Prostate gland (tissue), 2 donors: ENCODE results near the gene CDK5RAP2. TPM values are rescaled to one million over a fixed set of nuclear protein-coding genes. Genes with fewer than 3 reads are reported as not detected.

Experiments
- DNase-seq: peaks from one replicate; pipeline ENCODE4 v3.0.0-alpha.2; 2019; ENCODE audit warnings: low spot score
- H3K27ac ChIP-seq, 2 donors: fragments of 200-600 bp; sonication (generic); 2 replicates each; pipeline ENCODE4 v1.5.1; 2017 to 2019
- H3K27me3 ChIP-seq: fragments of 200-600 bp; sonication (generic); replicated peaks from 2 replicates; pipeline ENCODE4 v1.5.1; 2019; ENCODE audit not compliant: insufficient read depth
- H3K36me3 ChIP-seq, 2 donors: fragments of 200-600 bp; sonication (generic); 1 replicate in 1 of 2; 2 replicates in 1 of 2; pipeline versions ENCODE4 v1.5.1 to v1.8.1; 2017 to 2019
- H3K4me1 ChIP-seq: fragments of 200-600 bp; sonication (generic); replicated peaks from 2 replicates; pipeline ENCODE4 v1.5.1; 2019
- H3K4me3 ChIP-seq, 2 donors: fragments of 200-600 bp; sonication (generic); 2 replicates each; pipeline ENCODE4 v1.5.1; 2017 to 2019
- H3K9me3 ChIP-seq: fragments of 200-600 bp; sonication (generic); 2 replicates; pipeline ENCODE4 v1.5.1; 2017
- CTCF ChIP-seq, 4 experiments: fragments of 200-600 bp in 2 of 4; fragments of 450-650 bp in 2 of 4; sonication (generic) in 2 of 4; IDR thresholded peaks; 1 replicate in 3 of 4; 2 replicates in 1 of 4; pipeline ENCODE4 v1.5.1; 2016 to 2019; ENCODE audit warnings: antibody characterized with exemption in 4 of 4, mild to moderate bottlenecking in 2 of 4, moderate library complexity in 2 of 4
- POLR2A ChIP-seq: fragments of 450-650 bp; IDR thresholded peaks from one replicate; pipeline ENCODE4 v1.6.1; 2016; ENCODE audit warnings: antibody characterized with exemption, mild to moderate bottlenecking
- POLR2AphosphoS5 ChIP-seq: sonication (generic); formaldehyde crosslinking; IDR thresholded peaks from one replicate; pipeline ENCODE4 v1.6.1; 2017; ENCODE audit warnings: antibody characterized with exemption
- WGBS: methylation state at CpG from one replicate; pipeline ENCODE4 v1.1.5; 2018; 5-methylcytosine and 5-hydroxymethylcytosine counted together
- intact Hi-C: fragments of 100-400 bp; cut with DNase I; formaldehyde crosslinking; loops from one replicate; pipeline ENCODE4 v1.14.2; 2022
- total RNA-seq, 2 donors: library from RNA; depleted of rRNA; stranded (reverse); fragments of >200 nt; gene quantifications; one replicate each; pipeline ENCODE4 v1.1.0, GENCODE V29; 2016

Gene CDK5RAP2
- total RNA-seq, 2 donors from 2014 or later = 48.6 to 54.1 TPM

DNA sequence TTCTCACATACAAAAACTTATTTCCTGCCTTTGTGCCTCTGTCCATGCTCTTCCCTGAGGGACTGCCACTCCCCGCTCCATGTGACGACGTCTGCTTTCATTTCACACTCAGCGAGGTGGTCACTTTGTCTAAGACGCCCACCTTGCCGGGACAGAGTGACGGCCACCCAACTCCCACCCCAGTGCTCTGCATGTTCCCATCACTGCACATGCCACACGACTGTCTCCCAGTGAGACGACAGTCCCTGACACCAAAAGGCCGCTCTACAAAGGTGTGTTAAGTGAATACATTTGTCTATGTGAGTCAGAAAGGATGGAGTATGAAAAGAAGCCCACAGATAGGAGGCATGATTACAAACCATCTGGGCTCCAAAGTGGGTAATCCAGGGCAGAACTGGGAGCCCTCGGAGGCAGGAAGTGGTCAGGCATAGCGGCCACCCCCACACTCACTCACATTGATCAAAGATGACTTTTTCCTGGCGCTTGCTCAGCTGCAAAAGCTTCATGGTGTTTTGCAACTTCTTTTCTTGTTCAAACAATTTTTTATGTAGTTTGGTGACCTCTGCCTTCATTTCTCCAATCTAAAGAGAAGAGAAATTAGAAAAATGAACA, 185.8 kb downstream of the CDK5RAP2 start:
- peaks cover 0 to 8% of the 10 kb centered on the region in 2 donors for H3K36me3 ChIP-seq
- DNase-seq = no peak
- H3K4me1 ChIP-seq = no peaks in the 10 kb centered on the region
- TF ChIP-seq CTCF (IDR thresholded peaks at IDR 0.05) = no peak
- TF ChIP-seq POLR2A = no peak
- no peak for TF ChIP-seq POLR2AphosphoS5
- intact Hi-C loops = no loop called here
- 87% methylated on average over 13 of the region's 13 CpGs for WGBS
- H3K27ac ChIP-seq = no peak overlapping the region
- no peak overlapping the region for H3K4me3 ChIP-seq
- H3K9me3 ChIP-seq = no peaks in the 10 kb centered on the region
- no peaks in the 10 kb centered on the region for H3K27me3 ChIP-seq

DNA sequence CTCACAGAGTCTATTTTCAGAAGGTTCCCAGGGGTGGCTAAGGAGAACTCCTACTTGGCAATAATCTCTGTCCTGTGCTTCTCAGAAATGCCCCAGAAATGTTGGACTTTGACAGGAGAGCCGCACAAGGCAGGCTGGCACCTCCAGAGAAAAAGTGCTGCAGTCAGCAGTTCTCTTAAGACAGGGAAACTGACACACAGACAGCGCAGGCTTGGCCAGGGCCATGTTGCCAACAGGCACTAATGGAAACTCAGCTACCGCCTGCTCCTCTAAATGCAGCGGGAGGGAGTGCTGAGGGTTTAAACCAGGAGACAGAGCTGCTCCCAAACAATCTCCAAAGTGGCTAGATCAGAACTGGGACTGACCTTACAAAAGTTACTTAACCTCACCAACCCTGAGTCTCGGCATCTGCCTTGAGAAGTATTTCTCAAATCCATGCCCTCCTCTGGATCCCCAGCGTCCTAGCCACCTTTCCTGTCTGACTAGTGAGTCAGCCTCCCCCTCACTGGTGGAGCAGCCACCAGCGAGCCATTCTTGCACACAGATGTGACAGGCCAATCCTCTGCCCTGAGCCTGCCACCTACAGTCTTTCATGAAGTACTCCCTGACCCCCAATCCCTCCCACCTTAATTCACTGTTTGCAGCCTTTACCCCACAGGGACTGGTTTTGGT, 186.4 kb downstream of the CDK5RAP2 start:
- Histone ChIP-seq H3K4me3 (no peak overlapping the region), H3K27ac (no peak overlapping the region), H3K4me1 (no peaks in the 10 kb centered on the region), H3K27me3 (no peaks in the 10 kb centered on the region), H3K9me3 (no peaks in the 10 kb centered on the region), H3K36me3 (peaks cover 0 to 8% of the 10 kb centered on the region in 2 donors)
- TF ChIP-seq CTCF (IDR thresholded peaks at IDR 0.05) (no peak), POLR2A (no peak), POLR2AphosphoS5 (no peak)
- WGBS = 76% methylated on average over 7 of the region's 7 CpGs
- intact Hi-C loops = no loop called here
- DNase-seq = no peak

GRCh38 chr9:120392711-120393110, 187.3 kb downstream of the CDK5RAP2 start:
- intact Hi-C loops = no loop called here
- DNase-seq = no peak
- 96% methylated on average over 8 of the region's 8 CpGs for WGBS
- Histone ChIP-seq H3K27ac (no peak overlapping the region), H3K9me3 (no peaks in the 10 kb centered on the region), H3K4me3 (no peak overlapping the region), H3K4me1 (no peaks in the 10 kb centered on the region), H3K27me3 (no peaks in the 10 kb centered on the region), H3K36me3 (peaks cover 0 to 8% of the 10 kb centered on the region in 2 donors)
- TF ChIP-seq CTCF (IDR thresholded peaks at IDR 0.05) (no peak), POLR2AphosphoS5 (no peak), POLR2A (no peak)

GRCh38 chr9:120392245-120392644, 187.7 kb downstream of the CDK5RAP2 start:
- DNase-seq = no peak
- no peak overlapping the region for H3K27ac ChIP-seq
- H3K4me1 ChIP-seq = peaks cover 2% of the 10 kb centered on the region
- WGBS = 99% methylated on average over 5 of the region's 5 CpGs
- no peak for TF ChIP-seq CTCF (IDR thresholded peaks at IDR 0.05)
- TF ChIP-seq POLR2A = no peak
- no peak for TF ChIP-seq POLR2AphosphoS5
- H3K9me3 ChIP-seq = no peaks in the 10 kb centered on the region
- H3K36me3 ChIP-seq = peaks cover 0 to 8% of the 10 kb centered on the region in 2 donors
- no peaks in the 10 kb centered on the region for H3K27me3 ChIP-seq
- no peak overlapping the region for H3K4me3 ChIP-seq
- intact Hi-C loops = no loop called here

DNA sequence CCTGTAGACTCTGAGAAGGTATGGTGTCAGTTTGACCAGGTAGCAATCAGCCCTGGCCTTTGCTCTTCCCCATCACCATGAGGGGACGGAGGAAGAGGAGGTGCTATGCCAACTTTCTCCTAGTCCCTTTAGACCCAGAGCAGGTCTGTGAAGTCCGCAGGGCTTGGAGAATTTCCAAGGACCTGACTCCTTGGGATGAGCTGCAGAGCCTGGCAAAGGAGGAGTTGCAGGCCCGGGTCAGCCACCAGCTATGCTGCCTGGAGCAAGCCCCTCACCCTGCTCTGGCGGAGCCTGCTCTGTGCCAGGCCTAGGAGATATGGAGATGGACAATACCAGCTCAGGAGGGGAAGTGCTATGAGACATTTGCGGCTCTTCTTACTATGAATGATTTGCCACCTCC, 188.3 kb downstream of the CDK5RAP2 start:
- no peak for TF ChIP-seq POLR2AphosphoS5
- TF ChIP-seq POLR2A = no peak
- no peak for TF ChIP-seq CTCF (IDR thresholded peaks at IDR 0.05)
- Histone ChIP-seq H3K36me3 (peaks cover 0 to 8% of the 10 kb centered on the region in 2 donors), H3K9me3 (no peaks in the 10 kb centered on the region), H3K4me1 (peaks cover 7% of the 10 kb centered on the region), H3K27ac (no peak overlapping the region), H3K4me3 (no peak overlapping the region), H3K27me3 (no peaks in the 10 kb centered on the region)
- DNase-seq = no peak
- WGBS = 90% methylated on average over 3 of the region's 5 CpGs
- intact Hi-C loops = no loop called here
